IMR-90 (cell line): ENCODE measurements around the gene CDC45. TPM values are rescaled to one million over a fixed set of nuclear protein-coding genes. Genes with fewer than 3 reads are reported as not detected.

ENCODE experiments used
- ATAC-seq: fragments of 200-7000 bp; cut with Tn5 transposase; 2 replicates; pipeline ENCODE4 v1.9.1; 2020; ENCODE audit warnings: low read depth, mild to moderate bottlenecking, moderate library complexity
- Bru-seq: library from RNA; stranded (reverse); fragments of 400-500 nt; gene quantifications from one replicate; lab custom pipeline; 2021; lab: Mats Ljungman, UMichigan
- BruChase-seq, 2 experiments: library from RNA; stranded (reverse); fragments of 400-500 nt; gene quantifications; one replicate each; lab custom pipeline; 2021; lab: Mats Ljungman, UMichigan
- BruUV-seq: library from RNA; stranded (reverse); fragments of 400-500 nt; replicated peaks from 2 replicates; lab custom pipeline; 2021; lab: Mats Ljungman, UMichigan
- CTCF ChIA-PET: fragments of 300-600 bp; formaldehyde crosslinking; extraction: SDS; loops from one replicate; lab custom pipeline; 2021; ENCODE audit warnings: antibody characterized with exemption; lab: Yijun Ruan, JAX
- POLR2A ChIA-PET: fragments of 300-600 bp; sonication (Branson Sonifier 250); formaldehyde crosslinking; loops from one replicate; lab custom pipeline; 2022; ENCODE audit warnings: antibody characterized with exemption; ENCODE audit not compliant: unreplicated experiment; lab: Charles Lee
- DNase-seq: peaks from one replicate; pipeline ENCODE4 v3.0.0; 2013
- H2AFZ ChIP-seq: replicated peaks from 2 replicates; pipeline ENCODE3; 2013; ENCODE audit warnings: low read length, mild to moderate bottlenecking; ENCODE audit not compliant: poor library complexity
- H2AK5ac ChIP-seq: 2 replicates; pipeline ENCODE4 v1.6.1; 2013; ENCODE audit warnings: low read depth, low read length, inconsistent platforms
- H2AK9ac ChIP-seq: replicated peaks from 2 replicates; pipeline ENCODE3; 2013; ENCODE audit warnings: mild to moderate bottlenecking, low read depth, low read length, moderate library complexity; ENCODE audit not compliant: poor library complexity
- H2BK120ac ChIP-seq: 2 replicates; pipeline ENCODE4 v1.6.1; 2013; ENCODE audit warnings: low read depth, low read length, inconsistent platforms
- H2BK15ac ChIP-seq: 3 replicates; pipeline ENCODE4 v1.6.1; 2013; ENCODE audit warnings: low read depth, low read length, inconsistent platforms
- H2BK20ac ChIP-seq: 2 replicates; pipeline ENCODE4 v1.6.1; 2013; ENCODE audit warnings: low read depth, mild to moderate bottlenecking, inconsistent platforms, low read length, moderate library complexity
- H2BK5ac ChIP-seq: 2 replicates; pipeline ENCODE4 v1.6.1; 2013; ENCODE audit warnings: mild to moderate bottlenecking, low read depth, low read length, inconsistent platforms; ENCODE audit not compliant: poor library complexity, severe bottlenecking
- H3K14ac ChIP-seq: replicated peaks from 2 replicates; pipeline ENCODE4 v1.6.1; 2013; ENCODE audit warnings: low read depth, low read length, inconsistent platforms
- H3K18ac ChIP-seq: 2 replicates; pipeline ENCODE4 v1.6.1; 2013; ENCODE audit warnings: low read depth, low read length, control low read depth
- H3K23ac ChIP-seq: 2 replicates; pipeline ENCODE4 v1.6.1; 2013; ENCODE audit warnings: low read depth, low read length, inconsistent platforms
- H3K27ac ChIP-seq: 2 replicates; pipeline ENCODE4 v1.5.1; 2013; ENCODE audit warnings: mild to moderate bottlenecking, control low read depth, low read length; ENCODE audit not compliant: insufficient read depth
- H3K27me3 ChIP-seq: 2 replicates; pipeline ENCODE4 v1.6.1; 2013; ENCODE audit warnings: low read length; ENCODE audit not compliant: control insufficient read depth, insufficient read depth
- H3K36me3 ChIP-seq: 2 replicates; pipeline ENCODE4 v1.6.1; 2013; ENCODE audit warnings: low read length, mixed read lengths; ENCODE audit not compliant: control insufficient read depth, insufficient read depth
- H3K4ac ChIP-seq: 2 replicates; pipeline ENCODE4 v1.6.1; 2013; ENCODE audit warnings: low read depth, low read length, inconsistent platforms
- H3K4me1 ChIP-seq: 2 replicates; pipeline ENCODE4 v1.6.1; 2013; ENCODE audit warnings: low read length, mixed read lengths; ENCODE audit not compliant: control insufficient read depth, insufficient read depth
- H3K4me2 ChIP-seq: 2 replicates; pipeline ENCODE4 v1.6.1; 2013; ENCODE audit warnings: low read depth, mild to moderate bottlenecking, control low read depth, low read length, moderate library complexity
- H3K4me3 ChIP-seq: 2 replicates; pipeline ENCODE4 v1.5.1; 2013; ENCODE audit warnings: low read depth, mild to moderate bottlenecking, control low read depth, low read length, moderate library complexity; ENCODE audit not compliant: insufficient read depth
- H3K56ac ChIP-seq: 2 replicates; pipeline ENCODE4 v1.6.1; 2013; ENCODE audit warnings: low read length, inconsistent platforms; ENCODE audit not compliant: insufficient read depth; ENCODE audit errors: extremely low read depth
- H3K79me1 ChIP-seq, 2 experiments: 2 replicates each; pipeline ENCODE4 v1.6.1; 2013; ENCODE audit warnings: low read length in 2 of 2, inconsistent platforms in 1 of 2, low read depth in 1 of 2
- H3K9ac ChIP-seq: 2 replicates; pipeline ENCODE4 v1.6.1; 2013; ENCODE audit warnings: low read depth, low read length, control low read depth
- H3K9me1 ChIP-seq: 2 replicates; pipeline ENCODE4 v1.6.1; 2013; ENCODE audit warnings: low read length, inconsistent platforms; ENCODE audit not compliant: insufficient read depth
- H3K9me3 ChIP-seq: 2 replicates; pipeline ENCODE4 v1.6.1; 2013; ENCODE audit warnings: low read length; ENCODE audit not compliant: control insufficient read depth, insufficient read depth
- H4K20me1 ChIP-seq: 2 replicates; pipeline ENCODE4 v1.6.1; 2013; ENCODE audit warnings: low read length, inconsistent platforms; ENCODE audit not compliant: insufficient read depth
- H4K5ac ChIP-seq: 2 replicates; pipeline ENCODE4 v1.6.1; 2013; ENCODE audit warnings: mild to moderate bottlenecking, low read depth, low read length, control low read depth
- H4K8ac ChIP-seq, 2 experiments: 2 replicates each; pipeline ENCODE4 v1.6.1; 2013; ENCODE audit warnings: low read depth in 2 of 2, low read length in 2 of 2, control low read depth in 1 of 2, inconsistent platforms in 1 of 2
- H4K91ac ChIP-seq: 2 replicates; pipeline ENCODE4 v1.6.1; 2013; ENCODE audit warnings: low read depth, low read length, inconsistent platforms; ENCODE audit not compliant: insufficient read depth
- FOS ChIP-seq: fragments of 150-350 bp; IDR thresholded peaks from 2 replicates; pipeline ENCODE4 v1.6.1; 2016; ENCODE audit warnings: low read depth, low read length
- MAZ ChIP-seq: IDR thresholded peaks from 2 replicates; pipeline ENCODE4 v1.6.1; 2012; ENCODE audit warnings: low read depth, mild to moderate bottlenecking, low read length, improper control_type of control experiment, moderate library complexity, borderline replicate concordance
- MXI1 ChIP-seq: IDR thresholded peaks from 2 replicates; pipeline ENCODE4 v1.6.1; 2012; ENCODE audit warnings: low read depth, mild to moderate bottlenecking, low read length, moderate library complexity, borderline replicate concordance
- NFE2L2 ChIP-seq: fragments of 150-350 bp; IDR thresholded peaks from 2 replicates; pipeline ENCODE4 v1.6.1; 2016; ENCODE audit warnings: low read depth, mild to moderate bottlenecking, low read length
- POLR2A ChIP-seq: IDR thresholded peaks from 2 replicates; pipeline ENCODE4 v1.6.1; 2012; ENCODE audit warnings: mild to moderate bottlenecking, low read depth, low read length
- RAD21 ChIP-seq: IDR thresholded peaks from 2 replicates; pipeline ENCODE4 v1.6.1; 2012; ENCODE audit warnings: low read length, improper control_type of control experiment
- RFX5 ChIP-seq: IDR thresholded peaks from 2 replicates; pipeline ENCODE4 v1.8.0; 2012; ENCODE audit warnings: low read depth, mild to moderate bottlenecking, low read length, moderate library complexity
- WGBS, 2 experiments: methylation state at CpG; one replicate each; pipeline versions ENCODE4 v1.1.5 to v1.1.7; 2013; ENCODE audit warnings: missing lambda C conversion rate in 2 of 2; ENCODE audit not compliant: insufficient read length in 1 of 2; ENCODE audit errors: extremely low coverage in 2 of 2; 5-methylcytosine and 5-hydroxymethylcytosine counted together
- dilution Hi-C: fragments of 300-500 bp; cut with HindIII; formaldehyde crosslinking; loops from one replicate; pipeline ENCODE4 v1.14.3; 2018; ENCODE audit warnings: low sequenced_read_pairs; ENCODE audit not compliant: unreplicated experiment
- in situ Hi-C: fragments of 300-500 bp; cut with MboI; formaldehyde crosslinking; loops from 3 replicates; pipeline ENCODE4 v1.14.3; 2019; ENCODE audit warnings: low sequenced_read_pairs, inconsistent platforms, mixed read lengths
- intact Hi-C: fragments of 100-400 bp; cut with micrococcal nuclease; formaldehyde crosslinking; loops from 2 replicates; pipeline ENCODE4 v1.10.0; 2022
- long read RNA-seq: library from polyadenylated mRNA; unstranded; transcript quantifications from one replicate; pipeline ENCODE4 v2.0.0, GENCODE V29; 2021; ENCODE audit not compliant: unreplicated experiment
- polyA plus RNA-seq, 3 experiments: library from polyadenylated mRNA; depleted of rRNA; stranded (reverse); fragments of >200 nt; gene quantifications; 2 replicates each; pipeline ENCODE4 v1.2.3, GENCODE V29; 2012; ENCODE audit warnings: low replicate concordance in 1 of 3
- total RNA-seq: library from RNA; depleted of rRNA; stranded (reverse); fragments of >200 nt; gene quantifications from 2 replicates; pipeline ENCODE4 v1.2.3, GENCODE V29; 2012; rRNA removed
- TF ChIP-seq, protein P1 (sequence below): fragments of 150-350 bp; IDR thresholded peaks from 2 replicates; pipeline ENCODE4 v1.6.1; 2017; ENCODE audit warnings: mild to moderate bottlenecking, antibody characterized with exemption, low read length, low read depth

Gene CDC45, protein sequence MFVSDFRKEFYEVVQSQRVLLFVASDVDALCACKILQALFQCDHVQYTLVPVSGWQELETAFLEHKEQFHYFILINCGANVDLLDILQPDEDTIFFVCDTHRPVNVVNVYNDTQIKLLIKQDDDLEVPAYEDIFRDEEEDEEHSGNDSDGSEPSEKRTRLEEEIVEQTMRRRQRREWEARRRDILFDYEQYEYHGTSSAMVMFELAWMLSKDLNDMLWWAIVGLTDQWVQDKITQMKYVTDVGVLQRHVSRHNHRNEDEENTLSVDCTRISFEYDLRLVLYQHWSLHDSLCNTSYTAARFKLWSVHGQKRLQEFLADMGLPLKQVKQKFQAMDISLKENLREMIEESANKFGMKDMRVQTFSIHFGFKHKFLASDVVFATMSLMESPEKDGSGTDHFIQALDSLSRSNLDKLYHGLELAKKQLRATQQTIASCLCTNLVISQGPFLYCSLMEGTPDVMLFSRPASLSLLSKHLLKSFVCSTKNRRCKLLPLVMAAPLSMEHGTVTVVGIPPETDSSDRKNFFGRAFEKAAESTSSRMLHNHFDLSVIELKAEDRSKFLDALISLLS
- total RNA-seq (37.5 and 44.6 TPM in 2 replicates), polyA plus RNA-seq (2012; rRNA removed) (20.0 and 22.7 TPM in 2 replicates), Bru-seq, nascent RNA (percentile 47 among the genes with signal in this experiment), BruChase-seq, experiment 1, labeled RNA remaining after a 6-hour chase (percentile 40 among the genes with signal in this experiment), BruChase-seq, experiment 2, labeled RNA remaining after a 2-hour chase (percentile 41 among the genes with signal in this experiment)
- polyA plus RNA-seq (2012; cell fraction: cytosol; rRNA removed): 7.7 and 9.1 TPM in 2 replicates
- 24.8 and 25.7 TPM in 2 replicates for polyA plus RNA-seq (2012; cell fraction: nucleus; rRNA removed; ENCODE audit: low replicate concordance)
- long read RNA-seq, transcript CDC45-201 (19 exons, 1,976 nt): major isoform, 7 of 7 reads
- long read RNA-seq, partial matches to known transcripts: 0 of 7 reads
- long read RNA-seq, other reads (novel, unspliced or antisense): 0 of 7 reads

DNA sequence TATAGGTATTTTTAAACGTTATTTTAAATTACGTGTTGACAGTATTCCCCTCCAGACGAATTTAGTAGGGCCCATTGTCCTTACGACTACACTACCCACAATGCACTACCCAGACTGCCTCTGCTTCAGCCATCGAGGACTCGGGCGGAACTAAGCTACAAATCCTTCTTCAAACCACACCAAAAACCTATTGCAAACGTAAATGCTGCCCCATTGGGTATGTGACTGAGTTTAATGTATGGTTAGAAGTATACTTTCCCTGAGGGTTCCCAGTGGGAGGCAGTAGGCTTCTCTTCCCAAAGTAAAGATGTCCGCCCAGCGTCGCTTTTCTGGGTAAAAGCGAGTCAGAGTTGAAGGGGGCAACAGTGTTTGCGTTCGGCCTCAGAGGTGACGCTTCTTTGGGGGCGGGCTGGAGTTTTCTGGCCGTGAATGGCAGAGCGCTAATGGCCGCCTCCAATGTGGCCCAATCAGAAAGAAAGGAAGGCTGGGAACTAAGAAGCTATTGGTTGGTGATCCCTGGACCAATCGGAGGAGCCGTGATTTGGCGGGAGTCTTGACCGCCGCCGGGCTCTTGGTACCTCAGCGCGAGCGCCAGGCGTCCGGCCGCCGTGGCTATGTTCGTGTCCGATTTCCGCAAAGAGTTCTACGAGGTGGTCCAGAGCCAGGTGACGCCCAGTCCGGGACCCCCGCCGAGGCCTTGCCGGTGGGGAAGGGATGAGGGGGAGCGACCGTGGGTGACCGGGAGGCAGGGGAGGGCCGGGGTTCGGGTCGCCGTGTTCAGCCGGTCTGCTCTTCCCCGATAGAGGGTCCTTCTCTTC is at the start of gene CDC45:
CDC45 (plus strand) TSS at position 566 of the 818 bp plus-strand sequence; CDS start at position 615, 49 bp downstream.
- no peak for TF ChIP-seq NFE2L2
- TF ChIP-seq RFX5: no peak
- TF ChIP-seq POLR2A: peak; percentile 39; the same call in 1 of the 2 replicates
- TF ChIP-seq MXI1: peak; percentile 96
- TF ChIP-seq, protein P1, sequence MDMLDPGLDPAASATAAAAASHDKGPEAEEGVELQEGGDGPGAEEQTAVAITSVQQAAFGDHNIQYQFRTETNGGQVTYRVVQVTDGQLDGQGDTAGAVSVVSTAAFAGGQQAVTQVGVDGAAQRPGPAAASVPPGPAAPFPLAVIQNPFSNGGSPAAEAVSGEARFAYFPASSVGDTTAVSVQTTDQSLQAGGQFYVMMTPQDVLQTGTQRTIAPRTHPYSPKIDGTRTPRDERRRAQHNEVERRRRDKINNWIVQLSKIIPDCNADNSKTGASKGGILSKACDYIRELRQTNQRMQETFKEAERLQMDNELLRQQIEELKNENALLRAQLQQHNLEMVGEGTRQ: 0 out of 2 replicates have a peak, but pooled peaks have one; percentile 8
- peak; percentile 90; the same call in 1 of the 2 replicates for TF ChIP-seq MAZ
- no peak for TF ChIP-seq FOS
- TF ChIP-seq RAD21: no peak
- H3K18ac ChIP-seq: peak within 1 kb of the TSS; percentile 93
- H4K91ac ChIP-seq: peak within 1 kb of the TSS; percentile 99
- ATAC-seq (peak; percentile 93), DNase-seq (peak; percentile 98)
- H3K79me1 ChIP-seq: peaks cover 24 to 55% of the 10 kb centered on the region in 2 experiments; a peak in 3 of 4 replicates
- H2AFZ ChIP-seq: peak within 1 kb of the TSS; percentile 97
- H3K4ac ChIP-seq: peak within 1 kb of the TSS; percentile 92
- peak within 1 kb of the TSS; percentile 100 for H3K56ac ChIP-seq
- peak within 1 kb of the TSS; percentile 76 to 100 for H4K8ac ChIP-seq
- H3K4me3 ChIP-seq: peak within 1 kb of the TSS; percentile 87
- H3K14ac ChIP-seq: peak within 1 kb of the TSS; percentile 90
- H3K27ac ChIP-seq: peak within 1 kb of the TSS; percentile 95
- ChIA-PET CTCF (interaction anchor here (1.2 kb wide), 1 partner anchor 150 kb away, joined by 3 read pairs; no protein-coding TSS in a partner anchor), POLR2A (interaction anchor here (0.7 kb wide), 1 partner anchor 144 kb away, joined by 4 read pairs; no protein-coding TSS in a partner anchor)
- in situ Hi-C loops: no loop called here
- BruUV-seq: no TSS peak
- H2BK5ac ChIP-seq: peak within 1 kb of the TSS; percentile 97
- H3K27me3 ChIP-seq: no peaks in the 10 kb centered on the region
- peaks cover 9% of the 10 kb centered on the region for H3K36me3 ChIP-seq
- H3K4me2 ChIP-seq: peak within 1 kb of the TSS; percentile 99
- no peaks in the 10 kb centered on the region for H3K9me3 ChIP-seq
- H3K4me1 ChIP-seq: peaks cover 3% of the 10 kb centered on the region
- peak within 1 kb of the TSS; percentile 86 for H2AK9ac ChIP-seq
- peak within 1 kb of the TSS; percentile 83 for H2AK5ac ChIP-seq
- H4K20me1 ChIP-seq: peaks cover 25% of the 10 kb centered on the region
- H3K9me1 ChIP-seq: peaks cover 3% of the 10 kb centered on the region; the same call in 1 of the 2 replicates
- 0% methylated on average over 30 of the region's 50 CpGs; no CpG with 5 or more reads in 1 of the 2 experiments for WGBS, 2 experiments
- peak within 1 kb of the TSS; percentile 98 for H2BK120ac ChIP-seq
- dilution Hi-C loops: no loop called here
- peak within 1 kb of the TSS; percentile 97 for H3K23ac ChIP-seq
- H4K5ac ChIP-seq: peak within 1 kb of the TSS; percentile 90
- H3K9ac ChIP-seq: peak within 1 kb of the TSS; percentile 95
- H2BK15ac ChIP-seq: peak within 1 kb of the TSS; percentile 98
- intact Hi-C loops: loop anchor here (2.0 to 5.0 kb wide), 3 partner anchors 153 to 301 kb away; partner anchors contain the start of genes CLTCL1 and SLC25A1
- peak within 1 kb of the TSS; percentile 97 for H2BK20ac ChIP-seq
